Adipocyte (in vitro differentiated cells): Measurements from ENCODE around the gene NTNG2.
A peak's percentile ranks its signal among the peaks of the same experiment; 100 is the strongest.

Experiments used
- DNase-seq: peaks from one replicate; pipeline ENCODE4 v3.0.0-alpha.2; 2015; ENCODE audit warnings: low read depth
- H3K27me3 ChIP-seq: replicated peaks from 2 replicates; pipeline ENCODE4 v1.7.0; 2013; ENCODE audit warnings: mild to moderate bottlenecking, low read length, moderate library complexity; ENCODE audit not compliant: control insufficient read depth, insufficient read depth
- H3K36me3 ChIP-seq: 2 replicates; pipeline ENCODE4 v1.7.0; 2013; ENCODE audit warnings: low read length, mild to moderate bottlenecking, moderate library complexity; ENCODE audit not compliant: control insufficient read depth, insufficient read depth, severe bottlenecking
- H3K4me1 ChIP-seq: 2 replicates; pipeline ENCODE4 v1.7.0; 2013; ENCODE audit warnings: mild to moderate bottlenecking, low read length, moderate library complexity; ENCODE audit not compliant: control insufficient read depth, insufficient read depth
- H3K4me3 ChIP-seq: 2 replicates; pipeline ENCODE4 v1.7.0; 2013; ENCODE audit warnings: mild to moderate bottlenecking, low read length, moderate library complexity
- H3K9ac ChIP-seq: 2 replicates; pipeline ENCODE4 v1.7.0; 2013; ENCODE audit warnings: mild to moderate bottlenecking, low read length, moderate library complexity
- H3K9me3 ChIP-seq: 2 replicates; pipeline ENCODE4 v1.7.0; 2013; ENCODE audit warnings: mild to moderate bottlenecking, low read length, moderate library complexity; ENCODE audit not compliant: control insufficient read depth

The NTNG2 gene

GRCh38 chr9:132161743-132162184, at the start of gene NTNG2:
TSS of gene NTNG2 (plus strand) at chr9:132162058. CDS start at chr9:132166832, 4,774 bp downstream.
- H3K9me3 ChIP-seq = no peaks in the 10 kb centered on the region
- peak within 1 kb of the TSS; percentile 83 for H3K4me3 ChIP-seq
- H3K36me3 ChIP-seq = no peaks in the 10 kb centered on the region
- DNase-seq = no peak
- H3K27me3 ChIP-seq = peaks cover 41% of the 10 kb centered on the region
- peak within 1 kb of the TSS; percentile 50 for H3K9ac ChIP-seq
- H3K4me1 ChIP-seq = peaks cover 19% of the 10 kb centered on the region

- peak; percentile 74 for DNase-seq
- Histone ChIP-seq H3K4me3 (no peak overlapping the region), H3K9ac (no peak overlapping the region), H3K9me3 (peaks cover 5% of the 10 kb centered on the region), H3K36me3 (no peaks in the 10 kb centered on the region), H3K27me3 (peaks cover 61% of the 10 kb centered on the region), H3K4me1 (no peaks in the 10 kb centered on the region)
These were observed 47.7 kb upstream of the NTNG2 start for GRCh38 chr9:132114102-132114707.

GRCh38 chr9:132116583-132116982, 45.3 kb upstream of the NTNG2 start:
- no peaks in the 10 kb centered on the region for H3K36me3 ChIP-seq
- DNase-seq = no peak
- no peaks in the 10 kb centered on the region for H3K4me1 ChIP-seq
- H3K27me3 ChIP-seq = peaks cover 69% of the 10 kb centered on the region
- no peak overlapping the region for H3K4me3 ChIP-seq
- no peak overlapping the region for H3K9ac ChIP-seq
- H3K9me3 ChIP-seq = peaks cover 5% of the 10 kb centered on the region

GRCh38 chr9:132117694-132118093, 44.2 kb upstream of the NTNG2 start:
- Histone ChIP-seq H3K4me3 (no peak overlapping the region), H3K9me3 (peaks cover 5% of the 10 kb centered on the region), H3K4me1 (no peaks in the 10 kb centered on the region), H3K36me3 (no peaks in the 10 kb centered on the region), H3K27me3 (peaks cover 78% of the 10 kb centered on the region), H3K9ac (no peak overlapping the region)
- no peak for DNase-seq

GRCh38 chr9:132121021-132121420, 40.8 kb upstream of the NTNG2 start:
- Histone ChIP-seq H3K36me3 (no peaks in the 10 kb centered on the region), H3K9me3 (no peaks in the 10 kb centered on the region), H3K27me3 (peaks cover 94% of the 10 kb centered on the region), H3K4me3 (no peak overlapping the region), H3K9ac (no peak overlapping the region), H3K4me1 (no peaks in the 10 kb centered on the region)
- DNase-seq = no peak

- DNase-seq = no peak
- Histone ChIP-seq H3K9ac (no peak overlapping the region), H3K36me3 (no peaks in the 10 kb centered on the region), H3K9me3 (no peaks in the 10 kb centered on the region), H3K27me3 (peaks cover 94% of the 10 kb centered on the region), H3K4me3 (no peak overlapping the region), H3K4me1 (no peaks in the 10 kb centered on the region)
These were observed 37.1 kb upstream of the NTNG2 start for GRCh38 chr9:132124800-132125199.

GRCh38 chr9:132125361-132125760, 36.5 kb upstream of the NTNG2 start:
- Histone ChIP-seq H3K36me3 (no peaks in the 10 kb centered on the region), H3K4me3 (no peak overlapping the region), H3K9me3 (no peaks in the 10 kb centered on the region), H3K9ac (no peak overlapping the region), H3K27me3 (peaks cover 92% of the 10 kb centered on the region), H3K4me1 (no peaks in the 10 kb centered on the region)
- no peak for DNase-seq

- no peak for DNase-seq
- H3K36me3 ChIP-seq = no peaks in the 10 kb centered on the region
- H3K9ac ChIP-seq = no peak overlapping the region
- H3K4me3 ChIP-seq = no peak overlapping the region
- H3K4me1 ChIP-seq = no peaks in the 10 kb centered on the region
- peaks cover 92% of the 10 kb centered on the region for H3K27me3 ChIP-seq
- no peaks in the 10 kb centered on the region for H3K9me3 ChIP-seq
These were observed 35.7 kb upstream of the NTNG2 start for GRCh38 chr9:132125944-132126679.

- Histone ChIP-seq H3K9me3 (no peaks in the 10 kb centered on the region), H3K36me3 (no peaks in the 10 kb centered on the region), H3K27me3 (peaks cover 91% of the 10 kb centered on the region), H3K4me3 (no peak overlapping the region), H3K9ac (no peak overlapping the region), H3K4me1 (no peaks in the 10 kb centered on the region)
- no peak for DNase-seq
These were observed 35.1 kb upstream of the NTNG2 start for GRCh38 chr9:132126680-132127236.

GRCh38 chr9:132127888-132128534, 33.8 kb upstream of the NTNG2 start:
- Histone ChIP-seq H3K9ac (no peak overlapping the region), H3K36me3 (no peaks in the 10 kb centered on the region), H3K4me3 (no peak overlapping the region), H3K9me3 (no peaks in the 10 kb centered on the region), H3K4me1 (no peaks in the 10 kb centered on the region), H3K27me3 (peaks cover 85% of the 10 kb centered on the region)
- no peak for DNase-seq

GRCh38 chr9:132129535-132129934, 32.3 kb upstream of the NTNG2 start:
- H3K9ac ChIP-seq = no peak overlapping the region
- H3K27me3 ChIP-seq = peaks cover 81% of the 10 kb centered on the region
- H3K4me3 ChIP-seq = no peak overlapping the region
- H3K36me3 ChIP-seq = no peaks in the 10 kb centered on the region
- peaks cover 8% of the 10 kb centered on the region for H3K9me3 ChIP-seq
- DNase-seq = no peak
- no peaks in the 10 kb centered on the region for H3K4me1 ChIP-seq
